ENCODE results near the gene OSGEPL1. TPM values are rescaled to one million over a fixed set of nuclear protein-coding genes. Genes with fewer than 3 reads are reported as not detected.

Gene OSGEPL1, protein sequence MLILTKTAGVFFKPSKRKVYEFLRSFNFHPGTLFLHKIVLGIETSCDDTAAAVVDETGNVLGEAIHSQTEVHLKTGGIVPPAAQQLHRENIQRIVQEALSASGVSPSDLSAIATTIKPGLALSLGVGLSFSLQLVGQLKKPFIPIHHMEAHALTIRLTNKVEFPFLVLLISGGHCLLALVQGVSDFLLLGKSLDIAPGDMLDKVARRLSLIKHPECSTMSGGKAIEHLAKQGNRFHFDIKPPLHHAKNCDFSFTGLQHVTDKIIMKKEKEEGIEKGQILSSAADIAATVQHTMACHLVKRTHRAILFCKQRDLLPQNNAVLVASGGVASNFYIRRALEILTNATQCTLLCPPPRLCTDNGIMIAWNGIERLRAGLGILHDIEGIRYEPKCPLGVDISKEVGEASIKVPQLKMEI
- total RNA-seq: 10 to 100 TPM in 1 of 2 donors, 1 to 10 TPM in 1; 7.2 to 10.1 TPM
- 10 to 100 TPM; 21.3 to 27.7 (median 25.0) TPM for polyA plus RNA-seq (ENCODE audit: insufficient read length in 6 of 6)
- long read RNA-seq, donor 1, partial matches to known transcripts: 0 of 2 reads
- long read RNA-seq, donor 1, other reads (novel, unspliced or antisense): 0 of 2 reads
- long read RNA-seq, donor 2, partial matches to known transcripts: 17 of 19 reads
- long read RNA-seq, donor 2, other reads (novel, unspliced or antisense): 0 of 19 reads
- long read RNA-seq, donor 3, partial matches to known transcripts: 0 of 2 reads
- long read RNA-seq, donor 3, other reads (novel, unspliced or antisense): 0 of 2 reads
- long read RNA-seq, donor 4, partial matches to known transcripts: 2 of 4 reads
- long read RNA-seq, donor 4, other reads (novel, unspliced or antisense): 2 of 4 reads
- long read RNA-seq, donor 5, partial matches to known transcripts: 0 of 1 reads
- long read RNA-seq, donor 5, other reads (novel, unspliced or antisense): 0 of 1 reads
- long read RNA-seq, donor 6: 0 reads
- long read RNA-seq, donor 7, partial matches to known transcripts: 8 of 10 reads
- long read RNA-seq, donor 7, other reads (novel, unspliced or antisense): 0 of 10 reads
- long read RNA-seq, donor 8, partial matches to known transcripts: 0 of 1 reads
- long read RNA-seq, donor 8, other reads (novel, unspliced or antisense): 0 of 1 reads
- long read RNA-seq, donor 9: 0 reads
- long read RNA-seq, donor 10, partial matches to known transcripts: 0 of 3 reads
- long read RNA-seq, donor 10, other reads (novel, unspliced or antisense): 3 of 3 reads
- long read RNA-seq, donor 11: 0 reads
- long read RNA-seq, donor 12, partial matches to known transcripts: 15 of 16 reads
- long read RNA-seq, donor 12, other reads (novel, unspliced or antisense): 0 of 16 reads

DNA sequence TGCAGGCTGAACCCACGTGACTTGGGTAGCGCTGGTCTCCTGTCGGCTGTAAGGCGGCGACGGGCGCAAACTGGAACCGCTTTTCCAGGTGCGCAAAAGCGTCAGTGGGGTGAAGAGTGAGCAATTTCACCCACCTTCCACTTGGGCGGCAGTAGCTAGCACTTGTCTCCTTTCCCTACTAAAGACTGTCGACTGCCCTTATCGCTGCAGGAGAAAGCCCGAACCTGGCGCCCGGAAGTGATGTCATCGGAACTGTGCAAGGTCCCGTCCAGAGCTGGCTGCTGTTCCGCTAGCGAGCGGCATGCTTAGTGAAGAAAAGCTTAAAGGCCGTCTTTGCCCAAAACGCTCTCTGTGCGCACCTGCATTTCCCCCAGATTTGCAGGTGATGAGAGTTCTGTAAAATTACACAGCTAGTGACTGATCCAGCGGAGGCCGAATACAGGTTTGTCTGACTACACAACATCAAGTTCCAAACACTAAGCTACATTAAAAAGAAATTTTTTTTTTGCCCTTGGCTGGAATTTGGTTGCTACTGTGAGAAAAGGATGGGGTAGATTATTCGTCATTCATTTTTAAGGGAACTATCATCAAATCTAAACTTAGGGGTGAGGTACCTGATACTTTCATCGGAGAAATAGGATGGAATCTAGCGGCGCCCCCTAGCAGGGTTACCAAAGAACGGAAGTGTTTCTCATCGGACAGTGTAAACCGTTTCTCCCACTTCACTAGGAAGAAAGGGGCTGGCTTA lies at the start of gene OSGEPL1:
Gene OSGEPL1, minus strand, starts transcription at position 242 of the 748 bp plus-strand sequence. CDS start 1,152 bp downstream, outside the sequence.
- Histone ChIP-seq H3K27ac (peak within 1 kb of the TSS; percentile 89 to 91), H3K36me3 (peaks cover 0 to 17% of the 10 kb centered on the region in 2 donors), H3K9me3 (no peaks in the 10 kb centered on the region), H3K27me3 (no peaks in the 10 kb centered on the region), H3K4me3 (peak within 1 kb of the TSS; percentile 69 to 75), H3K4me1 (peaks cover 0 to 9% of the 10 kb centered on the region in 2 donors)
- ATAC-seq: peak; percentile 97
- intact Hi-C loops (cut with DNase I): no loop called here
- DNase-seq: peak; percentile 94 to 96 (median 95)
- TF ChIP-seq, protein P1, sequence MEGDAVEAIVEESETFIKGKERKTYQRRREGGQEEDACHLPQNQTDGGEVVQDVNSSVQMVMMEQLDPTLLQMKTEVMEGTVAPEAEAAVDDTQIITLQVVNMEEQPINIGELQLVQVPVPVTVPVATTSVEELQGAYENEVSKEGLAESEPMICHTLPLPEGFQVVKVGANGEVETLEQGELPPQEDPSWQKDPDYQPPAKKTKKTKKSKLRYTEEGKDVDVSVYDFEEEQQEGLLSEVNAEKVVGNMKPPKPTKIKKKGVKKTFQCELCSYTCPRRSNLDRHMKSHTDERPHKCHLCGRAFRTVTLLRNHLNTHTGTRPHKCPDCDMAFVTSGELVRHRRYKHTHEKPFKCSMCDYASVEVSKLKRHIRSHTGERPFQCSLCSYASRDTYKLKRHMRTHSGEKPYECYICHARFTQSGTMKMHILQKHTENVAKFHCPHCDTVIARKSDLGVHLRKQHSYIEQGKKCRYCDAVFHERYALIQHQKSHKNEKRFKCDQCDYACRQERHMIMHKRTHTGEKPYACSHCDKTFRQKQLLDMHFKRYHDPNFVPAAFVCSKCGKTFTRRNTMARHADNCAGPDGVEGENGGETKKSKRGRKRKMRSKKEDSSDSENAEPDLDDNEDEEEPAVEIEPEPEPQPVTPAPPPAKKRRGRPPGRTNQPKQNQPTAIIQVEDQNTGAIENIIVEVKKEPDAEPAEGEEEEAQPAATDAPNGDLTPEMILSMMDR (IDR thresholded peaks at IDR 0.05): peak in 1 of 2 donors; percentile 49

DNA sequence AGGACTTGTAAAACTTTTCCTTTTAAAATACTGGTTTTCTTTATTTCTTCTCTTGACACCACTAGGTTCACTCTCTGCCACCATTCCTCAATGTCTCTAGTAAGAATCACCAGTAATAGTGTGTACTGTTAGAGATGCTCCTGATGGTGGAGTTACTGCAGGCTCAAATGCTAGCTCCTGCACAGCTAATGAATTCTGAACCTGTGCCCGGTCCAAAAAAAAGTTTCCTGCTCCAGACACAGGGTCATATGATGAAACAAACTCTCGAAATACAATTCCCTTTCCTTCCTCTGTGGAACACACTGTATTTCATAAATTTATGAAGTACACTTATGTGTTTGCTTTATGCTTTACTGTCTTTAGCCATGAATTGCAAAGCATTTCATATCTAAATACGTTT lies 40.8 kb upstream of the OSGEPL1 start:
- H3K4me1 ChIP-seq: no peaks in the 10 kb centered on the region
- no peak overlapping the region for H3K4me3 ChIP-seq
- TF ChIP-seq, protein P1 (IDR thresholded peaks at IDR 0.05): no peak
- peaks cover 0 to 17% of the 10 kb centered on the region in 2 donors for H3K36me3 ChIP-seq
- DNase-seq (no peak), ATAC-seq (no peak)
- H3K27me3 ChIP-seq: no peaks in the 10 kb centered on the region
- no peaks in the 10 kb centered on the region for H3K9me3 ChIP-seq
- intact Hi-C loops (cut with DNase I): no loop called here
- H3K27ac ChIP-seq: no peak overlapping the region

DNA sequence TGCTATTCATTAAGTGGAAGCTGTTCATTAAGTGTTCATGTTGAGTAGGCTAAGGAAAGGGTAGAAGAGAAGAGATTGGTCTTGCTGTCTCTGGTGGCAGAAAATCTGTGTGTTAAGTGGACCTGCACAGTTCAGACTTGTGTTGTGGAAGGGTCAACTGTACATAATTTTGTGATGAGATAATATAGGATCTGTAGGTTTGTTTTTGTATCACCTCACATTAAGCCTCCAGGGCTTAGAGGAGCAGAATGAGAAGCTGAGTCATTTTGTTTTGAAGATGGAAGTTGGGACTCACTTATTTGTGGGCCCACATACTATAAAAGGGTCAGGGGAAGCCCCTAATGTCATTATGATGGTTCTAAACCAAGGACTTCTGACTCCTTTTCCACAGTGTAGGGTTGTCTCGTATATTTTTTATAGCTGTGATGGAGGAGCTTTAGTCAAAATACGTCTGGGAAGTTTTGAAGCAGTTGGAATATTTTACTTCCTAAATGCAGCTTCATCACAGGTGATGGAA lies 39.9 kb upstream of the OSGEPL1 start:
- ATAC-seq (no peak), DNase-seq (no peak)
- H3K36me3 ChIP-seq: peaks cover 0 to 17% of the 10 kb centered on the region in 2 donors
- no peak overlapping the region for H3K27ac ChIP-seq
- no peak overlapping the region for H3K4me3 ChIP-seq
- H3K4me1 ChIP-seq: no peaks in the 10 kb centered on the region
- H3K9me3 ChIP-seq: no peaks in the 10 kb centered on the region
- TF ChIP-seq, protein P1 (IDR thresholded peaks at IDR 0.05): no peak
- intact Hi-C loops (cut with DNase I): no loop called here
- no peaks in the 10 kb centered on the region for H3K27me3 ChIP-seq

DNA sequence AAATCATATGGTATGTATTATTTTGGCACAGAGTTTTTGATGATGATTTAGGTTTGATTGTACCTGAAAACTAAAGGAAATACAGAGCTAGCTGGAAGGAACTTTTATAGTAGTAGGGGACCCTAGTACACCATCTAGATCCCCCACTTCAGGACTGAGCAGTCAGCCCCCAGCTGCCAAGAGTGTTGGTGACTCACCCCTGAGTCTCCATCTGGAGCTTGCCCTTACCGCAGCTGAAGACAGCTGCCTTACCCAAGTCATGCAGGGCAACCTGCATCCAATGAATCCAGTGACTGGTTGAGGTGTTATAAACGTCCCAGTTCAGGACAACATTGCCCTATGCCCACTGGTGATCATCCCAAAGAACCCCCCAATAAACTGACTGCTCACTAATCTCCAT lies 36.9 kb upstream of the OSGEPL1 start:
- intact Hi-C loops (cut with DNase I): no loop called here
- ATAC-seq (no peak), DNase-seq (no peak)
- Histone ChIP-seq H3K4me3 (no peak overlapping the region), H3K27me3 (no peaks in the 10 kb centered on the region), H3K9me3 (no peaks in the 10 kb centered on the region), H3K4me1 (no peaks in the 10 kb centered on the region), H3K27ac (no peak overlapping the region), H3K36me3 (peaks cover 0 to 30% of the 10 kb centered on the region in 2 donors)
- TF ChIP-seq, protein P1 (IDR thresholded peaks at IDR 0.05): no peak
